HG02798 (cell line): ENCODE data around the gene GRAMD1B.
"Not testable (repeated sequence)": the region's sequence is repeated elsewhere in the genome, so short reads cannot be mapped to it uniquely, and the experiment has no call there.

Experiments
- ATAC-seq: cut with Tn5 transposase; IDR thresholded peaks from one replicate; pipeline ENCODE4 v1.9.1; 2021; ENCODE audit warnings: mild to moderate bottlenecking; ENCODE audit not compliant: unreplicated experiment, poor library complexity

GRAMD1B gene

GRCh38 chr11:123558536-123559315 lies 128.7 kb downstream of the GRAMD1B start:
- no peak for ATAC-seq

GRCh38 chr11:123559523-123559955 lies 129.5 kb downstream of the GRAMD1B start:
- ATAC-seq, result no peak

- peak; percentile 55 for ATAC-seq
Measured at GRCh38 chr11:123560006-123560405, 129.9 kb downstream of the GRAMD1B start.

GRCh38 chr11:123561431-123561800 lies 131.3 kb downstream of the GRAMD1B start:
- ATAC-seq, result no peak

GRCh38 chr11:123562158-123562557 lies 132.1 kb downstream of the GRAMD1B start:
- no peak for ATAC-seq

- ATAC-seq, result no peak
Measured at GRCh38 chr11:123562829-123563228, 132.8 kb downstream of the GRAMD1B start.

GRCh38 chr11:123564221-123564620 lies 134.2 kb downstream of the GRAMD1B start:
- no peak for ATAC-seq

GRCh38 chr11:123566852-123567251 lies 136.8 kb downstream of the GRAMD1B start:
- ATAC-seq, result no peak

- ATAC-seq, result no peak
Measured at GRCh38 chr11:123567466-123567865, 137.4 kb downstream of the GRAMD1B start.

GRCh38 chr11:123568367-123568870 lies 138.3 kb downstream of the GRAMD1B start:
- ATAC-seq, result no peak

GRCh38 chr11:123569393-123569792 lies 139.3 kb downstream of the GRAMD1B start:
- no peak for ATAC-seq

GRCh38 chr11:123570939-123571580 lies 141.0 kb downstream of the GRAMD1B start:
- no peak for ATAC-seq

- ATAC-seq, result not testable (repeated sequence)
Measured at GRCh38 chr11:123572791-123573190, 142.7 kb downstream of the GRAMD1B start.

- ATAC-seq, result no peak
Measured at GRCh38 chr11:123573286-123573685, 143.2 kb downstream of the GRAMD1B start.

GRCh38 chr11:123575441-123575840 lies 145.4 kb downstream of the GRAMD1B start:
- no peak for ATAC-seq

GRCh38 chr11:123576082-123576481 lies 146.0 kb downstream of the GRAMD1B start:
- no peak for ATAC-seq

- ATAC-seq, result no peak
Measured at GRCh38 chr11:123576501-123576900, 146.4 kb downstream of the GRAMD1B start.

GRCh38 chr11:123577081-123577598 lies 147.1 kb downstream of the GRAMD1B start:
- ATAC-seq, result peak; percentile 69

GRCh38 chr11:123578778-123579481 lies 148.9 kb downstream of the GRAMD1B start:
- no peak for ATAC-seq

- no peak for ATAC-seq
Measured at GRCh38 chr11:123579482-123579812, 149.4 kb downstream of the GRAMD1B start.

- no peak for ATAC-seq
Measured at GRCh38 chr11:123580137-123580536, 150.1 kb downstream of the GRAMD1B start.
